NCI-H1105 (cell line): ENCODE measurements around the gene OR2T2.
"Not testable (repeated sequence)": the region's sequence is repeated elsewhere in the genome, so short reads cannot be mapped to it uniquely, and the experiment has no call there.

Experiments used
- DNase-seq: peaks from one replicate; lab custom pipeline; 2025; lab: John Stamatoyannopoulos, UW

The OR2T2 gene

DNA sequence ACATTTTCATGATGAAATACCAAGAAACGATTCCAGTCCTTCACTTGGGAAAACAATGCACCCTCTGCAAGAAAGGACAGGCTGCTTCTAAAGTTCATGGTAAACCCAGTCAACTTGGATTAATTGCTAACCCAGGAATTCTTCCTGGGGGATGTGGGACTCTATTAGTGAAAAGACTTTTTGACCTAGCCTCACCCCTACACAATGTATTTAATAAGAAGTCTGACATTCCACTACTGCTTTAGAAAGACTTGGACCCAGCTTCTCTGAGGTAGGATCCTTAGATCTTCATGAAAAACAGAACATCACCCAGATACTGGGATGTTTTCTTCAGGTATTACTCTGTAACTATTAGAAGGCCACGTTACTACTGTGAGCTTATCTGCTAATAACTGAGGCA lies at the start of gene OR2T2:
Gene OR2T2 (plus strand): TSS at position 239 of the 400 bp plus-strand sequence. CDS start 7,161 bp downstream, outside the sequence.
- DNase-seq: not testable (repeated sequence)

DNA sequence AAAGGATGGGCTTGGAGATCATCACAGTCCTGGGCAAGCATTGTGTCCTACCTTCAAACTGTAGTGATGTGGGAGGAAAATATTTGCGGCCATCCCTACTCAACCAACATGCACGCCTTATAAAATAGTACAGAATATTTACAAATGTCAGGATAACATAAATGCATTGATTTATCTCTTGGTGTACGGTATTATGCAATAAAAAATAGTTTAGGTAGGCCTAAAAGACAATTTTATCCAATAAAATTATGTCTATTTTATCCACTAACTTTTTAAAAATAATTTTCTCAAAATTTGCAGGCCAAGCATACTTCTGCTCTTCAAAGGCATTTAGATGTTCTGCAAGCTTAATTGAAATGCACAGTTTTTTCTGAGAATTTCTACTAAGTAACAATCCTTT lies 42.7 kb upstream of the OR2T2 start, which contains the start of gene OR2T1:
Gene OR2T1 (plus strand): TSS at position 301 of the 400 bp plus-strand sequence. CDS start 3,100 bp downstream, outside the sequence.
- DNase-seq: no peak

DNA sequence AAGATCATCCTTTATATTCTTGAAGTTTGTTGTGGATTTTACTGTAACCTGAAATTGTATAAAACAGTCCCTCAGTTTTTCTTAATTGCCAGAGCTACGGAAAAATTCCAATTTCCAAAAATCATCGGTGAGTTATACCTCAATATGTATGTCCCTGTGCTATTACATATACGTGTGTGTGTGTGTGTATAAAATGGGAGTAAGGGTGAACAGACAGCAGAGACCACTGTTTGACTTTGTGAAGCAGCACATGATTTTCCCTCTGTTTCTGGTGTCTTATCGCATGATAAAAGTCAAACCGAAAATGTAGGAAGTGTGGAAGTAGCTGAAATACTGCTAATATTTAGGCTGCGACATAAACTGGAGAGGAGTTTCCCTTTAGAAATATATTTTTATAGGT lies 41.4 kb upstream of the OR2T2 start:
- DNase-seq: no peak

DNA sequence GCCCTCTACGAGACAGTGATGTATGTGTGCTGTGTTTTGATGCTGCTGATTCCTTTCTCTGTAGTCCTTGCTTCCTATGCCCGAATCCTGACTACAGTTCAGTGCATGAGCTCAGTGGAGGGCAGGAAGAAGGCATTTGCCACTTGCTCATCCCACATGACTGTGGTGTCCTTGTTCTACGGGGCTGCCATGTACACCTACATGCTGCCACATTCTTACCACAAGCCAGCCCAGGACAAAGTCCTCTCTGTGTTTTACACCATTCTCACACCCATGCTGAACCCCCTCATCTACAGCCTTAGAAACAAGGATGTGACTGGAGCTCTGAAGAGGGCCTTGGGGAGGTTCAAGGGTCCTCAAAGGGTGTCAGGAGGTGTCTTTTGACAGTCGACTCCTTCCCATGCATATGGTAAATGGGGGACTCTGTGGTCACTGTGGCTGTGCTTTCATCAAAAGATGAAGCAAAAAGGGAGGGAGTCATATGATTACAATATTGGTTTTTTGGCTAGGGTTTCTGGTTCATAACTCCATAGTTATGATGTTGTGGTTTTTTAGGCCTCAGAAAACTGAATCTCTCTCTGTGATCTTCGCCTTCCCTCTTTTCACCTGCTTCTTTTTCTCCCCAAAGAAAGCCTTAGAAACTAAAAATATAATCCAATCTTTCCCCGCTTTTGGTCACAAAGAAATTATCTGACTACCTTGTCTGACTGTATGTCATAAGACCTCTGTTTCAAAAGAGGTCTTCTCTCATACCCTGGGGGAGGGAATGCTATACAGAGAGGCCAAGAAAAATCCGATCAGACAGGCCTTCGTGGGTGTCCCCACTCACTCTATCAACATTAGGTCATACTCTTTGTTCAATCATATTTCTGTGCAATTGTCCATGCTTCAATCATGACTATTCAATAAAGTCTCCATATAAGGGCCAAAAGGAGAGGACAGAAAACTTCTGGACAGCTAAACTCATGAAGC lies 38.4 kb upstream of the OR2T2 start:
- DNase-seq: no peak

DNA sequence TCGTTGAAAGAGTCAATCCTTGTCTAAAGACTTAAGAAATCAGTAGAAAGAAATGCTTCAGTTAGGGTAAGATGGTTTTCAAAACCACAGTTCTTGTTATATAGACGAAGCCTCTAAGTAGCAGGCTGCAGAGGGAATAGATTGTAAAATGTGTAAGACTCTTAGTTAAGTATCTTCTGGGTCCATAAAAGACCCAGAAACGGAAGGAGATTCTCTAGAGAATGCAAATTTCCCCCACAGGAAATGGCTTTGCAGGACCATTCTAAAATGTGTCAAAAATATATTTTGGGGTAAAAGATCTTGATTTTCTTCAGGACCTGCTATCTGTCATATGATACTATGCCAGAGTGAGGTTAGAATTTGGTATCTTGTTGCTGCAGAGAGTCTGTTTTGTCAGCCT lies 29.2 kb upstream of the OR2T2 start:
- no peak for DNase-seq

GRCh38 chr1:248417854-248418253 lies 27.6 kb upstream of the OR2T2 start:
- DNase-seq: no peak

GRCh38 chr1:248421384-248421783 lies 24.1 kb upstream of the OR2T2 start:
- no peak for DNase-seq

DNA sequence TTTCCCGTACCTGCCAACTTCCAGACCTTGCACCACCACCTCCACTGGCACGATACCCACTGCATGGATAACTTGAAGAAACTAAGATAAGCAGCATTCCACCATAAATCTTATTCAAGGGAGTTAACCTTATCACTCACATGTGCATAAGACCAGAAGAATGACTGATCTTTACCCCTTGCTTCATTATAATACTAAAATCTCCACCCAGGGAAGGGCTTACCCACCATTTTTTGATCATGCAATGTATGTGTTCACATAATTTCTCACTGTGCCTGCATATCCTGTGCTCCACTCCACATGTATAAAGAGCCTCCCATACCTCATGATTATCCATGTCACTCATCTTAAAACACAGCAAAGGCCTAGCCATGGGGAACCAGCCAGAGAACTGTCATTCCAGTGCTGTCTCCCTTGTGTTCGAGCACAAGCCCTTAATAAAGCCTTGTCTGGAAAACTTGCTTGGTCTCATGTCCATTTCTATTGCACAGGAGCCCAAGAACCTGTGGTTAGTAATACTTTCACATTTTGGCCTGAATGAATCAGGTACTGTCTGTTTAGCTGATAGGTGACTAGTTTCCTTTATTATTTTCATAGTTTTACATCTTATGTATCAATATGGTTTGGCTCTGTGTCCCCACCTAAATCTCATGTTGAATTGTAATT lies 17.8 kb upstream of the OR2T2 start:
- not testable (repeated sequence) for DNase-seq

DNA sequence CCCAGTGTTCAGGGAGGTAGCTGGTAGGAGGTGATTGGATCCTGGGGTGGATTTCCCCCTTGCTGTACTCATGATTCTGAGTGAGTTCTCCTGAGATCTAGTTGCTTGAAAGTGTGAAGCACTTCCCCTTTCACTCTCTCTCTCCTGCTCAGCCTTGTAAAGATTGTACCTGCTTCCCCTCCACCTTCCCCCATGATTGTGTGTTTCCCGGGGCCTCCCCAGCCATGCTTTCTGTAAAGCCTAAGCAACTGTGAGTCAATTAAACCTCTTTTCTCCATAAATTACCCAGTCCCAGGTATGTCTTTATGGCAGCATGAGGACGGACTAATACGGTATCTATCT lies 17.3 kb upstream of the OR2T2 start:
- not testable (repeated sequence) for DNase-seq

GRCh38 chr1:248431683-248432082 lies 13.8 kb upstream of the OR2T2 start:
- DNase-seq: not testable (repeated sequence)

- not testable (repeated sequence) for DNase-seq
Observed at GRCh38 chr1:248432201-248432600, 13.2 kb upstream of the OR2T2 start.

DNA sequence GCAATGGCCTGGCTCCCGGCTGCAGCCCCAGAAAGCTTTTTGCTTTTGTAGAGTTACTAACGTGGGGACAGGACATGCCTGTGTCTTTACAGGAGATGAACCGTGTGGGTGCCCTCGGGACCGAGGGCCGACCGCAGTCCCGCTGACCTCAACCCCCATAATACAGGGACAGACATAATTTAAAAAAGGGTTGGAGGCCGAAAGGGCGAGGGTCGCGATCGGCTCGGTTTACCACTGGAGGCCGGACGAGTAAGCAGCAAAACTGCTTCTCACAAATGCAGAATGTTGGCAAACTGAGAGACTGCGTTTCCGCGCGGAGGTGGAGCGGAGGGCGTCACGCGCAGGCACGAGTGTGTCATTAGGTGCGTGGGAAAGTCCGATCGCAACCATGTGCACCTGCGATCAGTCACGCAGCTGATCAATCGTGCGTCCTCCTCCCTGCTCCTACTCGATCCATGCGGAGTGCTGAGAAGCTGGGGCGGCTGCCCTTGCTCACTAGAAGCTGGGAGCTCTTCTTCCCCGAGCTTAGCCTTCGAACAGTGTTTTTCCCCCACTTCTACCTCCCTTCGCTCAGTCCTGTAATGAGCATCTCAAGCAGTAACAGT lies 11.5 kb upstream of the OR2T2 start:
- not testable (repeated sequence) for DNase-seq

- not testable (repeated sequence) for DNase-seq
Observed at GRCh38 chr1:248434913-248435312, 10.5 kb upstream of the OR2T2 start.

- not testable (repeated sequence) for DNase-seq
Observed at GRCh38 chr1:248436303-248436702, 9.1 kb upstream of the OR2T2 start.

GRCh38 chr1:248438668-248439067 lies 6.8 kb upstream of the OR2T2 start:
- not testable (repeated sequence) for DNase-seq

DNA sequence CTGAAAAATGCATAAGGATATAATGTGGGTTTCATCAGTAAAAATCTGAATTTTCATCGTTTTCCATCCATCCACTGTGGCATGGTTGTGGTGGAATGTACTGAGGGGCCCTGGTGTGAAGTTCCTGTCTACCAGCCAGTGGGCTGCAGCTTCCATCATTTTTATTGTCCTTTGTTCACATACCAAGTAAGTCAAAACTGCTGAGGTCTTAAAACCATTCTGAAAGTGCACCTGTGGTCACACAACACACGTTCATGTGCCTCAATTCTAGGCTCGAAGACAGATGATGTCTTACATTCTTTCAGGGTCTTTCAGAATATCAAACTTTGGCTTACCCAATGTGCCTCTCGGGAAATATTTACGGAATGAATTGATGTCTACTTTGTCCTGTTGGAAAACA lies 6.2 kb upstream of the OR2T2 start:
- not testable (repeated sequence) for DNase-seq

DNA sequence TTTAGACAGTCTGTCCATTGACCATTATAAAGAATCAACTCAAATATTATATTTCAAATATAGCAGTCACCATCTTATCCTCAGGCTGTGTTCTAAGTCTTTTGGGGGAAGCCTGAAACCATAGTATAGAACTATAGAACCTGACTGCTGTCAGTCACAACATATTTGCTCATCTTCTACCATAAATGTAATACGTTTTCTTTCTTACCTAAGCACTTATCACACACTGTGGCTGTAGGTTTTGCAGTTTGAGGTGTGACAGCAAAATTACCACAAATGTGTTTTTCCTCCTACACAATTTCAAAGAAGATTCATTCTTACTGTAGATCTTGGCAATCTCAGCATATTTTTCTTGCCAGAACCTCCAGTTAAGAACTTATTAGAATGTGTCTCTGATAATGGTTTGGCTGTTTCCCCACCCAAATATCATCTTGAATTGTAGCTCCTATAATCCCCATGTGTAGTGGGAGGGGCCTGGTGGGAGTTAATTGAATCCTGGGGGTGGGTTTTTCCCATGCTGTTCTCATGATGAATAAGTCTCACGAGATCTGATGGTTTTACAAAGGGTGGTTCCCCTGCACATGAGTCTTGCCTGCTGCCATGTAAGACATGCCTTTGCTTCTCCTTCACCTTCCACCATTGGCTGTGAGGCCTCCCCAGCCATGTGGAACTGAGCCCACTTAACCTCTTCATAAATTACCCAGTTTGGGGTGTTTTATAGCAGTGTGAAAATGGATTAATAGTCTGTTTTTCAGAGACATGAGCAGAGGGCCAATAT lies 2.7 kb upstream of the OR2T2 start:
- not testable (repeated sequence) for DNase-seq

DNA sequence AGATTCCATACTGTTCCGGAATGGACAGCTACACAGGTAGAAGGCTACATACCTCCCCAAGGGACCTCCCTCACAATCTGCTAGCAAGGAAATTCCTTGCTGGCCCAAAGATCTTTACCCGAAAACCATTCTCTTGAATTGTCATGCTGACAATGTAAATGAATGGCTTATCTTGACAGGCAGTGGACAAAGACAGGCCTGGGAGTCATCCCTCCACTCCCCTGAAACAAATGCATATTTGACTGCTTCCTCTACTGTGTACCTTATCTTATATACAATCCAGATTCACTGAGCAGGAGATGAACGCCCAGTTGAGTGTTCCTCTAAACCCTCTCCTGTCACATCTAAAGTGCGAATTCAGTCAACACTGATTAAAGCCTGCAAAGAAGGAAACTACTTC lies 834 bp upstream of the OR2T2 start:
- DNase-seq: not testable (repeated sequence)

GRCh38 chr1:248448409-248449074 lies 3.1 kb downstream of the OR2T2 start:
- not testable (repeated sequence) for DNase-seq

- not testable (repeated sequence) for DNase-seq
Observed at GRCh38 chr1:248449821-248450465, 4.5 kb downstream of the OR2T2 start.
